A549 (cell line): Measurements from ENCODE around the gene ITGB1BP1. TPM values are rescaled to one million over a fixed set of nuclear protein-coding genes. Genes with fewer than 3 reads are reported as not detected.
A peak's percentile ranks its signal among the peaks of the same experiment; 100 is the strongest.

Source experiments
- ATAC-seq, 2 experiments: fragments of 200-7000 bp in 1 of 2; fragments of >200 bp in 1 of 2; cut with Nextera tagmentation in 1 of 2; cut with Tn5 transposase in 1 of 2; 3 replicates each; pipeline versions ENCODE4 v1.8.0 to v1.9.1; 2018 to 2020; ENCODE audit warnings: mild to moderate bottlenecking in 1 of 2, moderate library complexity in 1 of 2
- CTCF ChIA-PET: fragments of 300-600 bp; sonication (Branson Sonifier 250); formaldehyde crosslinking; extraction: SDS; loops from one replicate; lab custom pipeline; 2021; ENCODE audit warnings: antibody characterized with exemption, inconsistent platforms; lab: Yijun Ruan, JAX
- POLR2A ChIA-PET: fragments of 350-600 bp; formaldehyde crosslinking; extraction: SDS; loops from one replicate; lab custom pipeline; 2021; ENCODE audit warnings: antibody characterized with exemption, inconsistent platforms; lab: Yijun Ruan, JAX
- DNase-seq, 2 experiments: peaks; one replicate each; pipeline versions ENCODE4 v3.0.0 to v3.0.0-alpha.2; 2011 to 2016; ENCODE audit warnings: low read depth in 1 of 2, low spot score in 1 of 2
- FAIRE-seq: peaks from 2 replicates; lab custom pipeline; 2011; peaks lifted over from hg19 to GRCh38; lab: Jason Lieb, UNC
- H3K27ac ChIP-seq, 2 experiments: fragments of >200 bp; sonication (Bioruptor Twin); formaldehyde crosslinking; 3 replicates each; pipeline ENCODE4 v1.5.1; 2016 to 2017
- H3K4me1 ChIP-seq: fragments of >200 bp; sonication (Bioruptor Twin); formaldehyde crosslinking; 3 replicates; pipeline ENCODE4 v1.6.1; 2016
- H3K4me2 ChIP-seq: fragments of >200 bp; sonication (Bioruptor Twin); formaldehyde crosslinking; 3 replicates; pipeline ENCODE4 v1.6.1; 2016
- H3K4me3 ChIP-seq: fragments of >200 bp; sonication (Bioruptor Twin); formaldehyde crosslinking; 3 replicates; pipeline ENCODE4 v1.5.1; 2016
- H3K9me3 ChIP-seq: fragments of >200 bp; sonication (Bioruptor Twin); formaldehyde crosslinking; 3 replicates; pipeline ENCODE4 v1.6.1; 2016
- BHLHE40 ChIP-seq: IDR thresholded peaks from 2 replicates; pipeline ENCODE4 v1.6.1; 2012; ENCODE audit warnings: low read depth, low read length, inconsistent platforms
- CBX2 ChIP-seq: fragments of 200-600 bp; sonication (generic); IDR thresholded peaks from 2 replicates; pipeline ENCODE4 v1.6.1; 2016; ENCODE audit warnings: low read depth, mild to moderate bottlenecking, borderline replicate concordance
- CEBPB ChIP-seq, 2 experiments: fragments of >200 bp in 1 of 2; sonication (Bioruptor Twin) in 1 of 2; formaldehyde crosslinking in 1 of 2; IDR thresholded peaks; 2 replicates each; pipeline ENCODE4 v1.6.1; 2012 to 2016
- CHD4 ChIP-seq: fragments of 200-600 bp; sonication (generic); IDR thresholded peaks from 2 replicates; pipeline ENCODE4 v1.6.1; 2016; ENCODE audit warnings: antibody characterized with exemption, mild to moderate bottlenecking, borderline replicate concordance
- EP300 ChIP-seq, 2 experiments: fragments of >200 bp; sonication (Bioruptor Twin); formaldehyde crosslinking; IDR thresholded peaks; 2 replicates in 1 of 2; 3 replicates in 1 of 2; pipeline ENCODE4 v1.6.1; 2016 to 2017
- FOSB ChIP-seq: fragments of 250-450 bp; sonication (Bioruptor Pico); IDR thresholded peaks from 2 replicates; pipeline ENCODE4 v1.5.0; 2020; ENCODE audit warnings: mild to moderate bottlenecking, moderate library complexity
- HDAC2 ChIP-seq: fragments of 200-600 bp; sonication (generic); IDR thresholded peaks from 2 replicates; pipeline ENCODE4 v1.6.1; 2016
- HOXB13 ChIP-seq: fragments of 250-450 bp; sonication (Bioruptor Pico); IDR thresholded peaks from 2 replicates; pipeline ENCODE4 v1.5.0; 2020; ENCODE audit warnings: low read depth, mild to moderate bottlenecking, moderate library complexity
- JUN ChIP-seq, 2 experiments: fragments of >200 bp; sonication (Bioruptor Twin); formaldehyde crosslinking; IDR thresholded peaks; 2 replicates in 1 of 2; 3 replicates in 1 of 2; pipeline ENCODE4 v1.6.1; 2016 to 2017
- JUNB ChIP-seq: fragments of >200 bp; sonication (Bioruptor Twin); formaldehyde crosslinking; IDR thresholded peaks from 2 replicates; pipeline ENCODE4 v1.6.1; 2016
- KDM1A ChIP-seq: fragments of 200-600 bp; sonication (generic); IDR thresholded peaks from 2 replicates; pipeline ENCODE4 v1.6.1; 2016; ENCODE audit warnings: low read depth, mild to moderate bottlenecking
- KDM5A ChIP-seq: fragments of 200-600 bp; sonication (generic); IDR thresholded peaks from 2 replicates; pipeline ENCODE4 v1.6.1; 2016; ENCODE audit warnings: antibody characterized with exemption, mild to moderate bottlenecking
- MAZ ChIP-seq: fragments of 150-350 bp; IDR thresholded peaks from 2 replicates; pipeline ENCODE4 v1.6.1; 2014; ENCODE audit warnings: antibody characterized with exemption, low read depth, low read length, borderline replicate concordance
- MYC ChIP-seq: IDR thresholded peaks from 2 replicates; pipeline ENCODE4 v1.6.1; 2012; ENCODE audit warnings: mild to moderate bottlenecking, inconsistent platforms, low read length, improper control_type of control experiment, borderline replicate concordance
- NFE2L2 ChIP-seq: fragments of 150-350 bp; conservative IDR thresholded peaks from 2 replicates; pipeline ENCODE4 v1.6.1; 2014; ENCODE audit warnings: low read length
- PHF8 ChIP-seq: fragments of 200-600 bp; sonication (generic); IDR thresholded peaks from 2 replicates; pipeline ENCODE4 v1.6.1; 2016; ENCODE audit warnings: low read depth, mild to moderate bottlenecking, antibody characterized with exemption, moderate library complexity, borderline replicate concordance
- POLR2A ChIP-seq: IDR thresholded peaks from 2 replicates; pipeline ENCODE4 v1.6.1; 2012; ENCODE audit warnings: mild to moderate bottlenecking, low read length
- POLR2AphosphoS2 ChIP-seq: conservative IDR thresholded peaks from 2 replicates; pipeline ENCODE4 v1.6.1; 2012; ENCODE audit warnings: low read length, improper control_type of control experiment, inconsistent platforms
- RCOR1 ChIP-seq: fragments of 150-350 bp; IDR thresholded peaks from 2 replicates; pipeline ENCODE4 v1.6.1; 2014; ENCODE audit warnings: antibody characterized with exemption, low read length, low read depth
- ZFP36 ChIP-seq: fragments of 450-650 bp; IDR thresholded peaks from 2 replicates; pipeline ENCODE4 v1.6.1; 2014; ENCODE audit warnings: borderline replicate concordance; ENCODE audit not compliant: partially characterized antibody
- WGBS: methylation state at CpG from one replicate; pipeline ENCODE4 v1.1.6; 2017; ENCODE audit errors: missing lambda C conversion rate; 5-methylcytosine and 5-hydroxymethylcytosine counted together
- polyA plus RNA-seq, 4 experiments: library from polyadenylated mRNA; depleted of rRNA in 3 of 4; stranded (reverse); fragments of >200 nt; fragmentation: RNase III in 1 of 4; extraction: RNeasy Plus Mini Kit Qiagen cat#74134 plus additional on column Dnase treatment in 1 of 4; gene quantifications; 2 replicates in 3 of 4; 3 replicates in 1 of 4; pipeline ENCODE4 v1.2.3, GENCODE V29; 2011 to 2017
- TF ChIP-seq, protein P1 (sequence below): IDR thresholded peaks from 2 replicates; pipeline ENCODE4 v1.6.1; 2012; ENCODE audit warnings: low read depth, borderline replicate concordance
- TF ChIP-seq, protein P2 (sequence below): fragments of 150-350 bp; IDR thresholded peaks from 2 replicates; pipeline ENCODE4 v1.6.1; 2014; ENCODE audit warnings: low read depth, mild to moderate bottlenecking, low read length

Gene ITGB1BP1
- polyA plus RNA-seq, 2 of the 4 experiments (the other 2 are of a cell fraction): 99.3 to 136 TPM

DNA sequence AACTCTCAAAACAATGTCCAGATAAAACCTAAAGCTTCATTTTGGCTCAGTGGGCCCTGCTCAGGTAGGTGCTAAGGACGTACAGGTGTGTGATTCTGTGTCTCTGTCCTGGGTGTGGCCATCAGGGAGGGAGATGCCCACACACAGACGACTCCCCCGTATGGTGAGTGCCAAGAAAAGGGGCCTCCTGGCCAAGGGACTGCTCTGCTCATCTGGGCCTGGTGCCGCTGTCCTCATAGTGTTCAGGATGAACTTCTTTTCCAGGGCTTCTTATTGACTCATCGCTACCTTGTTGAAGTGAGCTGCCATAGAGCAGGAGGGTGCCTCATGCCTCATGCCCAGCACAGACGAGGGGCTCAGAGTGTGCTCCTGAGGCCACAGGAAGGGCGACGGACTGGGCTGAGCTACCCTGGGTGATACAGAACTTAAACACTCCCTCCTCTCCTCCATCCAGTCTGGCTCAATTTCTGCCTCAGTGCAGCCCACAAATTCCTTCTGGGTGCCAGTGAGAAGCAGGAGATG is 57.8 kb downstream of the ITGB1BP1 start:
- WGBS: 92% methylated on average over 8 of the region's 8 CpGs
- TF ChIP-seq, protein P1, sequence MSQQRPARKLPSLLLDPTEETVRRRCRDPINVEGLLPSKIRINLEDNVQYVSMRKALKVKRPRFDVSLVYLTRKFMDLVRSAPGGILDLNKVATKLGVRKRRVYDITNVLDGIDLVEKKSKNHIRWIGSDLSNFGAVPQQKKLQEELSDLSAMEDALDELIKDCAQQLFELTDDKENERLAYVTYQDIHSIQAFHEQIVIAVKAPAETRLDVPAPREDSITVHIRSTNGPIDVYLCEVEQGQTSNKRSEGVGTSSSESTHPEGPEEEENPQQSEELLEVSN: no peak
- TF ChIP-seq CHD4 (no peak), MYC (no peak), MAZ (no peak), JUNB (no peak), POLR2A (no peak), PHF8 (no peak), EP300 (IDR thresholded peaks at IDR 0.05) (no peak), NFE2L2 (no peak), KDM1A (no peak), KDM5A (no peak)
- TF ChIP-seq, protein P2, sequence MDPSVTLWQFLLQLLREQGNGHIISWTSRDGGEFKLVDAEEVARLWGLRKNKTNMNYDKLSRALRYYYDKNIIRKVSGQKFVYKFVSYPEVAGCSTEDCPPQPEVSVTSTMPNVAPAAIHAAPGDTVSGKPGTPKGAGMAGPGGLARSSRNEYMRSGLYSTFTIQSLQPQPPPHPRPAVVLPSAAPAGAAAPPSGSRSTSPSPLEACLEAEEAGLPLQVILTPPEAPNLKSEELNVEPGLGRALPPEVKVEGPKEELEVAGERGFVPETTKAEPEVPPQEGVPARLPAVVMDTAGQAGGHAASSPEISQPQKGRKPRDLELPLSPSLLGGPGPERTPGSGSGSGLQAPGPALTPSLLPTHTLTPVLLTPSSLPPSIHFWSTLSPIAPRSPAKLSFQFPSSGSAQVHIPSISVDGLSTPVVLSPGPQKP: no peak
- no peak overlapping the region for H3K4me2 ChIP-seq
- no peak for FAIRE-seq
- H3K27ac ChIP-seq: no peak overlapping the region
- ChIA-PET CTCF (interaction anchor here (0.5 to 1.4 kb wide), 5 partner anchors 10 to 56 kb away, joined by 3 to 5 read pairs (median 3); no protein-coding TSS in a partner anchor), POLR2A (no interaction called here)
- DNase-seq: no peak
- no peaks in the 10 kb centered on the region for H3K9me3 ChIP-seq
- peak in 1 of 2 experiments; percentile 17; a peak in 2 of 6 replicates for ATAC-seq
- no peaks in the 10 kb centered on the region for H3K4me1 ChIP-seq
- H3K4me3 ChIP-seq: no peak overlapping the region

DNA sequence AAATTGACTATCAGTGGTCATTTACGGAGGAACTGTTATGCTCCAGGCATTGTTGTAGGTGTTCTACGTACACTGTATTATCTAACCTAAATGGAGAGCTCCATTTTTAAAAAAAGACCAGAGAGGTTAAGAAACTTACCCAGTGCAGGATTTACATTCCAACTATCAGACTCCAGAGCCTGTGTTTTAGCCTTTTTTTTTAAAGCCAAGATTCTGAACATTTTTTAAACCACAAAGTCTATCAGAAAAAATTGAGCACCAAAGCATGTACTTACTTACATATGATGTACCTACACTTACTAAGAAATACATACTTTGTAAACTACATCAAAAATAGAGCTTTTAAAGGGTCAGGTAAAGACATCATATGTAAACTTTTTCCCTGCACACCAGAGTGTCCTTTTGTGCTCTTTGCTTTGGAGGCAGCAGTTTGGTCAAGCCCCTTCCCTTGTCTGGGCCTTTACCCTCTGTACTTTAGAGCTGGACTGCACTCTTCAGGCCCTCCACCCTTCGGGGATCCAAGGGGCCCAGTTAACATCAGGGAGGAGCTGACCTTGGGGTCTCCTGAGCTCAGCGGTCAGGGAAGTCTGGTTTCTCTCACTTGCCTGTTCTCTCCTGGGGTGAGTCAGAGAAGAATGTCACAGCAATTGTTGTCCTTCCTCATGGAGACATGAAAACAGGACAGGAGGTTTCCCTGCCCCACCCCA is 58.4 kb downstream of the ITGB1BP1 start:
- TF ChIP-seq EP300 (IDR thresholded peaks at IDR 0.05) (no peak), CBX2 (no peak), POLR2A (no peak), HDAC2 (no peak), FOSB (CRISPR knock-in tag) (no peak), HOXB13 (no peak), ZFP36 (no peak), CEBPB (IDR thresholded peaks at IDR 0.05) (no peak), BHLHE40 (no peak), POLR2AphosphoS2 (no peak), RCOR1 (no peak), JUN (IDR thresholded peaks at IDR 0.05) (no peak), KDM5A (no peak)
- TF ChIP-seq, protein P1: no peak
- Histone ChIP-seq H3K4me2 (no peak overlapping the region), H3K4me3 (no peak overlapping the region), H3K9me3 (no peaks in the 10 kb centered on the region), H3K27ac (no peak overlapping the region), H3K4me1 (no peaks in the 10 kb centered on the region)
- ChIA-PET CTCF (interaction anchor here (0.6 to 2.0 kb wide), 7 partner anchors 12 to 222 kb away, joined by 3 to 11 read pairs (median 4); no protein-coding TSS in a partner anchor), POLR2A (no interaction called here)
- WGBS: 82% methylated on average over 4 of the region's 4 CpGs
- DNase-seq (no peak), ATAC-seq (no peak), FAIRE-seq (no peak)
